Spleen (tissue), 11 donors: Measurements from ENCODE around the gene NAA16. TPM values are rescaled to one million over a fixed set of nuclear protein-coding genes. Genes with fewer than 3 reads are reported as not detected.

ENCODE experiments used
- DNase-seq: peaks from one replicate; pipeline ENCODE4 v3.0.0-alpha.2; 2020
- H3K27ac ChIP-seq, 8 donors: fragments of 200-600 bp; sonication (generic) in 7 of 8; 1 replicate in 4 of 8; 2 replicates in 4 of 8; pipeline versions ENCODE4 v1.5.0 to v1.8.0; 2016 to 2021; ENCODE audit warnings: inconsistent platforms in 4 of 8, mild to moderate bottlenecking in 4 of 8, moderate library complexity in 1 of 8
- H3K27me3 ChIP-seq, 7 donors: fragments of 200-600 bp; sonication (generic) in 6 of 7; replicated peaks in 1 of 7; 1 replicate in 4 of 7; 2 replicates in 3 of 7; pipeline versions ENCODE4 v1.5.0 to v1.8.0; 2016 to 2021; ENCODE audit warnings: inconsistent platforms in 3 of 7, mild to moderate bottlenecking in 1 of 7
- H3K36me3 ChIP-seq, 6 donors: fragments of 200-600 bp; sonication (generic) in 5 of 6; 1 replicate in 4 of 6; 2 replicates in 2 of 6; pipeline versions ENCODE4 v1.5.0 to v1.8.0; 2016 to 2021; ENCODE audit warnings: inconsistent platforms in 2 of 6
- H3K4me1 ChIP-seq, 6 donors: fragments of 200-600 bp; sonication (generic) in 5 of 6; 1 replicate in 3 of 6; 2 replicates in 3 of 6; pipeline versions ENCODE4 v1.5.0 to v1.8.0; 2016 to 2021; ENCODE audit warnings: inconsistent platforms in 3 of 6
- H3K4me3 ChIP-seq, 8 donors: fragments of 200-600 bp; sonication (generic) in 7 of 8; 1 replicate in 4 of 8; 2 replicates in 4 of 8; pipeline versions ENCODE4 v1.5.0 to v1.8.0; 2016 to 2021; ENCODE audit warnings: inconsistent platforms in 4 of 8, mild to moderate bottlenecking in 4 of 8, moderate library complexity in 2 of 8
- H3K9me3 ChIP-seq, 8 donors: fragments of 200-600 bp; sonication (generic) in 7 of 8; 1 replicate in 4 of 8; 2 replicates in 4 of 8; pipeline versions ENCODE4 v1.5.0 to v1.8.0; 2016 to 2021; ENCODE audit warnings: inconsistent platforms in 4 of 8
- CTCF ChIP-seq, 11 experiments: fragments of 200-600 bp in 7 of 11; fragments of 450-650 bp in 4 of 11; sonication (generic) in 4 of 11; IDR thresholded peaks in 8 of 11; conservative IDR thresholded peaks in 3 of 11; 1 replicate in 7 of 11; 2 replicates in 4 of 11; pipeline versions ENCODE4 v1.4.0 to v1.8.0; 2016 to 2021; ENCODE audit warnings: antibody characterized with exemption in 11 of 11, inconsistent platforms in 4 of 11, mild to moderate bottlenecking in 1 of 11
- POLR2A ChIP-seq, 3 donors: fragments of 450-650 bp; IDR thresholded peaks; one replicate each; pipeline ENCODE4 v1.5.1; 2017; ENCODE audit warnings: antibody characterized with exemption in 3 of 3, mild to moderate bottlenecking in 1 of 3
- POLR2AphosphoS5 ChIP-seq, 3 donors: sonication (generic); formaldehyde crosslinking; IDR thresholded peaks; one replicate each; pipeline ENCODE4 v1.5.1; 2017; ENCODE audit warnings: antibody characterized with exemption in 3 of 3
- WGBS, 5 donors: extraction: QIAGEN DNeasy Blood & Tissue Kit in 3 of 5; methylation state at CpG; one replicate each; pipeline versions ENCODE4 v1.1.5 to v1.1.7; 2013 to 2018; 5-methylcytosine and 5-hydroxymethylcytosine counted together
- intact Hi-C: fragments of 100-400 bp; cut with DNase I; formaldehyde crosslinking; loops from one replicate; pipeline ENCODE4 v1.15.0; 2023; ENCODE audit warnings: low total_unique reads
- polyA plus RNA-seq, 3 donors: library from polyadenylated mRNA; stranded (reverse); fragments of 200-250 nt; gene quantifications; one replicate each; pipeline ENCODE4 v1.2.1, GENCODE V29; 2013
- total RNA-seq, 7 donors: library from RNA; depleted of rRNA in 3 of 7; stranded (reverse); fragments of >200 nt in 3 of 7; fragmentation: NEBNext Ultra II Directional in 4 of 7; extraction: Animal tissue kit (Norgen Biotek cat#: 25700) in 4 of 7; gene quantifications; one replicate each; pipeline versions ENCODE4 v1.1.0 to v1.2.1, GENCODE V29; 2016 to 2021
- donor health status: healthy with polysubstance abuse.
- donor health status: DM: no; HTN: no; CAD: no; lungs with moderate emphysema.
- donor health status: DM: no; HTN: no; CAD: no.
- donor health status: Bipolar disorder and iron deficiency.
- donor health status: healthy.
- donor health status: DM: no; HTN: no; CAD: no.
- donor health status: DM: yes; HTN: yes; CAD: no.

NAA16 gene
- total and polyA plus RNA-seq, 10 donors = 8.1 to 45.3 (median 26.9) TPM

- no peaks in the 10 kb centered on the region for H3K4me1 ChIP-seq
- intact Hi-C loops = no loop called here
- WGBS, 5 donors = 76 to 86% (median 83%) methylated on average over 6 of the region's 6 CpGs
- no peak overlapping the region for H3K4me3 ChIP-seq
- DNase-seq = no peak
- H3K9me3 ChIP-seq = no peaks in the 10 kb centered on the region
- H3K36me3 ChIP-seq = no peaks in the 10 kb centered on the region
- H3K27me3 ChIP-seq = no peaks in the 10 kb centered on the region
- H3K27ac ChIP-seq = no peak overlapping the region
- TF ChIP-seq POLR2A (IDR thresholded peaks at IDR 0.05) = no peak
- no peak for TF ChIP-seq POLR2AphosphoS5 (IDR thresholded peaks at IDR 0.05)
These were observed 77.2 kb downstream of the NAA16 start for GRCh38 chr13:41388143-41388881.

GRCh38 chr13:41389580-41389979, 78.5 kb downstream of the NAA16 start:
- intact Hi-C loops = no loop called here
- H3K4me1 ChIP-seq = no peaks in the 10 kb centered on the region

GRCh38 chr13:41394166-41394565, 83.1 kb downstream of the NAA16 start:
- TF ChIP-seq CTCF (IDR thresholded peaks at IDR 0.05 in 8 of 11, conservative IDR thresholded peaks at IDR 0.05 in 3 of 11) = no peak
- no peak for TF ChIP-seq POLR2A (IDR thresholded peaks at IDR 0.05)
- TF ChIP-seq POLR2AphosphoS5 (IDR thresholded peaks at IDR 0.05) = no peak
- Histone ChIP-seq H3K9me3 (no peaks in the 10 kb centered on the region), H3K27me3 (no peaks in the 10 kb centered on the region), H3K27ac (no peak overlapping the region), H3K4me1 (no peaks in the 10 kb centered on the region), H3K36me3 (no peaks in the 10 kb centered on the region), H3K4me3 (no peak overlapping the region)
- 71 to 89% (median 86%) methylated on average over 1 of the region's 1 CpG for WGBS, 5 donors
- no peak for DNase-seq
- intact Hi-C loops = no loop called here

More at GRCh38 chr13:41389580-41389979, 78.5 kb downstream of the NAA16 start:
- H3K36me3 ChIP-seq = no peaks in the 10 kb centered on the region
- no peak overlapping the region for H3K4me3 ChIP-seq
- 9 to 44% (median 30%) methylated on average over 1 of the region's 1 CpG for WGBS, 5 donors
- H3K27ac ChIP-seq = no peak overlapping the region
- no peaks in the 10 kb centered on the region for H3K27me3 ChIP-seq
- no peak for DNase-seq
- TF ChIP-seq POLR2AphosphoS5 (IDR thresholded peaks at IDR 0.05) = no peak
- TF ChIP-seq POLR2A (IDR thresholded peaks at IDR 0.05) = no peak
- no peak for TF ChIP-seq CTCF (IDR thresholded peaks at IDR 0.05 in 8 of 11, conservative IDR thresholded peaks at IDR 0.05 in 3 of 11)
- H3K9me3 ChIP-seq = no peaks in the 10 kb centered on the region

DNA sequence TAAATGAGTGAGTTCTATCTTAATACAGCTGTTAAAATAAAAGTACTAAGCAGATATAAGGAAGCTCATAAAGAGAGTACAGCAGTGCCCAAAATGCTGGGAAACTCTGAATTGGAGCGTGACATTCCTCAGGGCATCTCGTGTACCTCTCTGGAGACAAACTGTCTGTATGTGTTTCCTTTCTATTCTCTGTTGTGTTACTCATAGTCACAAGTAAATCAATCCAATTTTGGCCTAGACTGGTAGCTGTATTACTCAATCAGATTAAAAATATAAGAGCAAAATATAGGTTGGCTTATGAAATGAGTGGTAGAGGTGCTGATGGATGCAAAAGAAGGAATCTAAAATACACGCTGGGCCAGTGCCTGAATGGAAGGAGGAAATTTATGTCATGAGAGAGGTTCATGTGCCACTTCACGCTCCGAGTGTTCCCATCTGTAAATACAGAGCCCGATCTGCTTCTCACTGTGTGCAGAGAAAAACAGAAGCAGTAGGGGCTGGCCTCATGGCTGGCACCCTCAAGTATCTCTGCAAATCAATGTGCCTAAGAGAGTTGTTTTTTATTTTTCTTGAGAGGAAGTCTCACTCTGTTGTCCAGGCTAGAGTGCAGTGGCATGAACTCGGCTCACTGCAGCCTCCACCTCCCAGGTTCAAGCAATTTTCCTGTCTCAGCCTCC, 87.6 kb downstream of the NAA16 start:
- H3K36me3 ChIP-seq = no peaks in the 10 kb centered on the region
- no peaks in the 10 kb centered on the region for H3K9me3 ChIP-seq
- no peaks in the 10 kb centered on the region for H3K4me1 ChIP-seq
- 83 to 92% (median 86%) methylated on average over 7 of the region's 7 CpGs for WGBS, 5 donors
- no peak overlapping the region for H3K4me3 ChIP-seq
- no peak for DNase-seq
- intact Hi-C loops = no loop called here
- H3K27me3 ChIP-seq = no peaks in the 10 kb centered on the region
- H3K27ac ChIP-seq = no peak overlapping the region
- TF ChIP-seq CTCF (IDR thresholded peaks at IDR 0.05 in 8 of 11, conservative IDR thresholded peaks at IDR 0.05 in 3 of 11) = no peak
- TF ChIP-seq POLR2AphosphoS5 (IDR thresholded peaks at IDR 0.05) = no peak
- TF ChIP-seq POLR2A (IDR thresholded peaks at IDR 0.05) = no peak
